ENCODE measurements around the gene KIAA2012.

KIAA2012 gene

DNA sequence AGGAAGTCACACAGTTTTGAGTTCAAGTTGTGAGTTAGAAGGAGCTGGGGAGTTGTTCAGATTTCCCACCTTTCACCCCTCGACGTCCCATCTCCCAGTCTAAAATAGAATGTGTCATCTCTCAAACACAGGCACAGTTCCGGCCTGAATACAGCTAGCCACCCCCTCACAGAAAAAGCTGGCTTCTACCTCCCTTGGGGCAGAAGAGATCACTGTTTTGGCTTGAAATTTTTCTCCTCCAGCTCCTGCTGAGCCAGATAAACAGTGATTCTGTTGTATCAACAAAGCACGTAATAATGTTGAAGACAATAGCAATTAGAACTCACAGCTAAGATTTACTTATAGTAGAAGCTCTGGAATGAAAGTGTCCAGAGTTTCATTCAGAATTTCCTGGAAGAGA, 74.7 kb downstream of the KIAA2012 start:
- H3K36me3 ChIP-seq: no peaks in the 10 kb centered on the region
- DNase-seq: no peak
- H3K4me3 ChIP-seq (ENCODE audit: low read depth, low read length): no peak overlapping the region
- TF ChIP-seq, protein P1, sequence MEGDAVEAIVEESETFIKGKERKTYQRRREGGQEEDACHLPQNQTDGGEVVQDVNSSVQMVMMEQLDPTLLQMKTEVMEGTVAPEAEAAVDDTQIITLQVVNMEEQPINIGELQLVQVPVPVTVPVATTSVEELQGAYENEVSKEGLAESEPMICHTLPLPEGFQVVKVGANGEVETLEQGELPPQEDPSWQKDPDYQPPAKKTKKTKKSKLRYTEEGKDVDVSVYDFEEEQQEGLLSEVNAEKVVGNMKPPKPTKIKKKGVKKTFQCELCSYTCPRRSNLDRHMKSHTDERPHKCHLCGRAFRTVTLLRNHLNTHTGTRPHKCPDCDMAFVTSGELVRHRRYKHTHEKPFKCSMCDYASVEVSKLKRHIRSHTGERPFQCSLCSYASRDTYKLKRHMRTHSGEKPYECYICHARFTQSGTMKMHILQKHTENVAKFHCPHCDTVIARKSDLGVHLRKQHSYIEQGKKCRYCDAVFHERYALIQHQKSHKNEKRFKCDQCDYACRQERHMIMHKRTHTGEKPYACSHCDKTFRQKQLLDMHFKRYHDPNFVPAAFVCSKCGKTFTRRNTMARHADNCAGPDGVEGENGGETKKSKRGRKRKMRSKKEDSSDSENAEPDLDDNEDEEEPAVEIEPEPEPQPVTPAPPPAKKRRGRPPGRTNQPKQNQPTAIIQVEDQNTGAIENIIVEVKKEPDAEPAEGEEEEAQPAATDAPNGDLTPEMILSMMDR (IDR thresholded peaks at IDR 0.05; ENCODE audit: low read depth, low read length): no peak
- no peaks in the 10 kb centered on the region for H3K27me3 ChIP-seq
- no peaks in the 10 kb centered on the region for H3K9me3 ChIP-seq
- peaks cover 3% of the 10 kb centered on the region for H3K4me1 ChIP-seq

DNA sequence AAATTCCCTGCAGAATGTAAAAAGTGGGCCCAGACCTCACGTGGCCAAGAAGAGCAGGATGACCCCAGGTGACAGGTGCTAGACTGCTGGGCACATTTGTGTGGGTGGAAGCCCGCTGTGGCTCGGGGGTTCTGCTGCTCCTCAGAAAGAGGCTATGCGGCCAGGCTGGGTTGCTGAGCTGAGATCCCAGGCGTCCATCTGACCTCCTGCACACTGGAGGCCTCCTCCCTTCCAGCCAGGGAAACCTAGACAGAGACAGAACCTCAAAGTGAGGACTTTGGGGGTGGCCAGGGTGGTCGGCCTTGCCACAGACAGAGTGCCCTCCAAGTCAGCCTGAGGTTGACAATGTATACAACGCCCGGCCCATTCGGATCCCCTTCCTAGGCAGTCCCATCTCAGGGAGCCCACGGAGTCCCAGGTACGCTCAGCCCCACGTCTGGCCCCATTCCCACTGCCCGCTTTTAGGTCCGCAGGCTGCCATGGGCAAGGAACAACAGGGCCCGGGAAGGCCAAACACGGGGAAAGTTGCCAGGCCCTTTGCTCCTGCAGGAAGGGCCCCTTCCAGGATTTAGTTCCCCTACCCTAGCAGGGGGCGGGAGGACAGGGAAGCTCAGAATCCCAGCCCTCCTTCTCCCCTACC, 75.6 kb downstream of the KIAA2012 start:
- TF ChIP-seq, protein P1 (IDR thresholded peaks at IDR 0.05; ENCODE audit: low read depth, low read length): no peak
- peaks cover 3% of the 10 kb centered on the region for H3K4me1 ChIP-seq
- DNase-seq: no peak
- H3K27me3 ChIP-seq: no peaks in the 10 kb centered on the region
- no peak overlapping the region for H3K4me3 ChIP-seq (ENCODE audit: low read depth, low read length)
- no peaks in the 10 kb centered on the region for H3K9me3 ChIP-seq
- H3K36me3 ChIP-seq: no peaks in the 10 kb centered on the region

DNA sequence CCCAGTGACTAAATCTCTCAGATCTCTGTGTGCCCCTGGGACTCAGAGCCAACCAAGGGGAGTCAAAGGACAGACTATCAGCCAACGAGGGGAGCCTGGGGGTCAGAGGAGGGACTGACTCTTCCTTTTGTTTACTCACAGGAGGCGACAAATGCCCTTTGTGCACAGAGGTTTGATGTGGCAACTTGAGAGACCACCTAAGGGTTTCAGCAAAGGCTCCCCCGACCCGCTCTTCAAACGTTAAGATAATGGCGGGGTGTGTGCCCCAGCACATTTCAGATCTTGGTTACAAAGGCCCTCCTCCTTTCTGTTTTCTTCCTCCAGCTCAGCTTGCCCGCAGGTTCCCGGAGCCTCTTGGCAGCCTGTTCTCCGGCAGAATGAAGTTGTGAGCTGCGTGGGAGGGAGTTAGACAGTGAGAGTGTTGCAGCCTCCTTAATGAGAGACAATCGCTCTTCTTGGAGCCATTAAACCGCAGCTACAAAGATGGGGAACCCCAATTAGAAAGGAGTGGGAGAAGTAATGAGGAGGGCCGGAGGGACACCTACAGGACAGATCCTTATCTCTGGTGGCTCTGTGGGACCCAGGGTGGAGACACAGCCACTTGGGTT, 76.2 kb downstream of the KIAA2012 start:
- Histone ChIP-seq H3K4me3 (ENCODE audit: low read depth, low read length) (no peak overlapping the region), H3K36me3 (no peaks in the 10 kb centered on the region), H3K4me1 (peaks cover 3% of the 10 kb centered on the region; the same call in 1 of the 2 replicates), H3K9me3 (no peaks in the 10 kb centered on the region), H3K27me3 (no peaks in the 10 kb centered on the region)
- no peak for DNase-seq
- TF ChIP-seq, protein P1 (IDR thresholded peaks at IDR 0.05; ENCODE audit: low read depth, low read length): peak; percentile 27; the same call in 1 of the 2 replicates

DNA sequence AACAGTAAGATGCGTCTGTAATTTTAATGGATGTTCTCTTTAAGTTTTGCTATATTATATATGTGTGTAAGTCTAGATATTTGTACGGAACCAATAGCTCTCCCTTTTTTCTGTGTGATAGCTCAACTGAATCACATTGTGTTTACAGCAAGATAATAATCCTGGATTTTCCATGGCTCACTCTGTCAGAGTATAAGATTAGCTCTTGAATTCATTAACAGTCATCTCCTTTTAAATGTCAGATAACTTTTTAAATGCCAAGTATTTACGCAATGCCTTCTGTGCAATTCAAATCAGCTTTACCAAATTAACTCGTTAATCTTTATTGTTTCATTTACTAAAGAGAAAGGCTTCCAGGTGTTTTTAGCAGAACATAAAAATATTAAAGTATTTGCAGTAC, 76.9 kb downstream of the KIAA2012 start:
- H3K9me3 ChIP-seq: no peaks in the 10 kb centered on the region
- TF ChIP-seq, protein P1 (IDR thresholded peaks at IDR 0.05; ENCODE audit: low read depth, low read length): no peak
- H3K27me3 ChIP-seq: no peaks in the 10 kb centered on the region
- no peak overlapping the region for H3K4me3 ChIP-seq (ENCODE audit: low read depth, low read length)
- H3K4me1 ChIP-seq: peaks cover 3% of the 10 kb centered on the region; the same call in 1 of the 2 replicates
- H3K36me3 ChIP-seq: no peaks in the 10 kb centered on the region
- no peak for DNase-seq

DNA sequence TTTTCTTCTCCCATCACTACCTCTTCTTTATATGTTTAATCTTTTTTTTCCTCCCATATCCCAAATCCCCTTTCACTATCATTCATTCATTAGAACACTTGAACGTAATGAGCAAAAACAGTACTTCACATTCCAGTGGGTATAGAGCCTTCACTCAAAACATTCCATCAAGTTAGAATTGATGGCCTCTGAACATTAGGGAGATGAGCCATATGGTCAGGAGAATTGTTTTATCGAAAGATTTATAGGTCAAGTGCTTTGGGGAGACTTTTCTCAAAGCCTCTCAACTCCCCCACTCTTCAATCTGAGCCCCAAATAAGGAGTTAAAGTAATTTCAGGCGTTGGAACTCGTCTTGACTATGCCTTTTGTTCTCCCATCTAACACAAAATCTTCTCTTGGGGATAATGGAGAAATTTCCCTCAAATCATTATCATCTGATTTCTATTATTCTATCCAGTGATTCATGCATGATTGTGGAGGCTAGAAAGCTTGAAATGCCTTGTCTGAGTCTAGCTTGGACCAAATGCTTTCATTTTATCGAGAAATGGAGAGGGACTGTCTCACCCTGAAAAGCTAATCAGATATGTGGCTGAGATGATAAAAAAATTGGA, 79.2 kb downstream of the KIAA2012 start:
- H3K4me1 ChIP-seq: peaks cover 3% of the 10 kb centered on the region; the same call in 1 of the 2 replicates
- H3K36me3 ChIP-seq: no peaks in the 10 kb centered on the region
- no peaks in the 10 kb centered on the region for H3K9me3 ChIP-seq
- no peak overlapping the region for H3K4me3 ChIP-seq (ENCODE audit: low read depth, low read length)
- no peaks in the 10 kb centered on the region for H3K27me3 ChIP-seq
- DNase-seq: no peak
- TF ChIP-seq, protein P1 (IDR thresholded peaks at IDR 0.05; ENCODE audit: low read depth, low read length): no peak

DNA sequence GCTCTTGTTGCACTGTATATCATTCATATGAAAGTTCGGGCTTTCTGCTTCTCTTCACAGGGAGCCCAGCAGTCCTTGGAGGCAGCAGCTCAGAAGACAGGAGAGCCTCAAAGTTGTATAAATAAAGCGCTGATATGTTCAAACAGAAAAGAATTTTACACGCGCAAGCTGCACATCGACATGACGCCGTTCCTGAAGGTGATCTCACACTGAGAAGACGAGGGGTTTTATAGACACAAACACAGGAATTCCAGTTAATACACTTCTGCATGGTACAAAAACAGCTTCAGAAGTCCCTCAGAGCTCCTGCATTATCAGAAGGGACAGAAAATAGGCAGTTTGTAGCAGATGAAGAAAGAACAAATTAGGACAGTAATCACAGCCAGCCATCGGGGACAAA, 81.6 kb downstream of the KIAA2012 start:
- H3K4me1 ChIP-seq: no peaks in the 10 kb centered on the region
- TF ChIP-seq, protein P1 (IDR thresholded peaks at IDR 0.05; ENCODE audit: low read depth, low read length): no peak
- H3K36me3 ChIP-seq: no peaks in the 10 kb centered on the region
- no peak overlapping the region for H3K4me3 ChIP-seq (ENCODE audit: low read depth, low read length)
- no peak for DNase-seq
- no peaks in the 10 kb centered on the region for H3K27me3 ChIP-seq
- no peaks in the 10 kb centered on the region for H3K9me3 ChIP-seq
